Smooth muscle cell (in vitro differentiated cells): ENCODE data around the gene SLC36A3. TPM values are rescaled to one million over a fixed set of nuclear protein-coding genes. Genes with fewer than 3 reads are reported as not detected.
A peak's percentile ranks its signal among the peaks of the same experiment; 100 is the strongest.

Experiments used
- DNase-seq: peaks from one replicate; lab custom pipeline; 2025; ENCODE audit not compliant: unreplicated experiment; lab: John Stamatoyannopoulos, UW
- H2AFZ ChIP-seq: fragments of 200-600 bp; sonication (generic); 2 replicates; pipeline ENCODE4 v1.6.0; 2016; ENCODE audit warnings: antibody characterized with exemption, low read depth, mild to moderate bottlenecking
- H3F3A ChIP-seq: fragments of 200-600 bp; sonication (generic); 2 replicates; pipeline ENCODE4 v1.6.0; 2017; ENCODE audit warnings: antibody characterized with exemption, low read depth
- H3K27ac ChIP-seq: fragments of 200-600 bp; sonication (generic); 2 replicates; pipeline ENCODE4 v1.5.1; 2016; ENCODE audit warnings: low read depth, mild to moderate bottlenecking
- H3K27me3 ChIP-seq: fragments of 200-600 bp; sonication (generic); 2 replicates; pipeline ENCODE4 v1.6.1; 2016; ENCODE audit warnings: low read depth, mild to moderate bottlenecking
- H3K36me3 ChIP-seq: fragments of 200-600 bp; sonication (generic); 2 replicates; pipeline ENCODE4 v1.5.1; 2016; ENCODE audit warnings: low read depth
- H3K4me1 ChIP-seq: fragments of 200-600 bp; sonication (generic); 2 replicates; pipeline ENCODE4 v1.5.1; 2016; ENCODE audit warnings: low read depth
- H3K4me2 ChIP-seq: fragments of 200-600 bp; sonication (generic); 2 replicates; pipeline ENCODE4 v1.6.0; 2016; ENCODE audit warnings: mild to moderate bottlenecking
- H3K4me3 ChIP-seq: fragments of 200-600 bp; sonication (generic); 2 replicates; pipeline ENCODE4 v1.5.1; 2016; ENCODE audit warnings: mild to moderate bottlenecking
- H3K79me2 ChIP-seq: fragments of 200-600 bp; sonication (generic); 2 replicates; pipeline ENCODE4 v1.6.0; 2016; ENCODE audit warnings: low read depth, mild to moderate bottlenecking
- H3K9ac ChIP-seq: fragments of 200-600 bp; sonication (generic); 2 replicates; pipeline ENCODE4 v1.6.0; 2016; ENCODE audit warnings: low read depth
- H3K9me3 ChIP-seq: fragments of 200-600 bp; sonication (generic); replicated peaks from 2 replicates; pipeline ENCODE4 v1.5.1; 2016; ENCODE audit warnings: low read depth
- H4K20me1 ChIP-seq: fragments of 200-600 bp; sonication (generic); 2 replicates; pipeline ENCODE4 v1.6.0; 2016; ENCODE audit warnings: low read depth
- CTCF ChIP-seq: fragments of 200-600 bp; sonication (generic); IDR thresholded peaks from 2 replicates; pipeline ENCODE4 v1.5.1; 2017; ENCODE audit warnings: borderline replicate concordance, mild to moderate bottlenecking, antibody characterized with exemption; ENCODE audit not compliant: insufficient read depth, poor library complexity, severe bottlenecking
- WGBS: methylation state at CpG from one replicate; pipeline ENCODE4 v1.1.7; 2016; ENCODE audit warnings: low lambda C conversion rate; 5-methylcytosine and 5-hydroxymethylcytosine counted together
- polyA plus RNA-seq: library from polyadenylated mRNA; unstranded; fragments of >200 nt; fragmentation: Nextera tagmentation; extraction: Ambion mirVana; gene quantifications from 2 replicates; pipeline ENCODE4 v1.2.1, GENCODE V29; 2016
- total RNA-seq: library from RNA; depleted of rRNA; stranded (reverse); fragments of >200 nt; gene quantifications from 2 replicates; pipeline ENCODE4 v1.2.3, GENCODE V29; 2014

The SLC36A3 gene
- total and polyA plus RNA-seq, 2 experiments from 2014 or later = not detected

GRCh38 chr5:151234476-151235238 lies 68.9 kb downstream of the SLC36A3 start:
- no peaks in the 10 kb centered on the region for H3K27me3 ChIP-seq
- no peak overlapping the region for H3K4me3 ChIP-seq
- H3K36me3 ChIP-seq = no peaks in the 10 kb centered on the region
- H3K9me3 ChIP-seq = no peaks in the 10 kb centered on the region
- peak overlapping the region; percentile 16 for H3K4me2 ChIP-seq
- no peaks in the 10 kb centered on the region for H3K79me2 ChIP-seq
- H4K20me1 ChIP-seq = no peaks in the 10 kb centered on the region
- DNase-seq = no peak
- H2AFZ ChIP-seq = peak overlapping the region; percentile 32
- 53% methylated on average over 17 of the region's 17 CpGs for WGBS
- no peak overlapping the region for H3K27ac ChIP-seq
- no peak overlapping the region for H3K9ac ChIP-seq
- no peaks in the 10 kb centered on the region for H3F3A ChIP-seq
- TF ChIP-seq CTCF = no peak
- no peaks in the 10 kb centered on the region for H3K4me1 ChIP-seq

DNA sequence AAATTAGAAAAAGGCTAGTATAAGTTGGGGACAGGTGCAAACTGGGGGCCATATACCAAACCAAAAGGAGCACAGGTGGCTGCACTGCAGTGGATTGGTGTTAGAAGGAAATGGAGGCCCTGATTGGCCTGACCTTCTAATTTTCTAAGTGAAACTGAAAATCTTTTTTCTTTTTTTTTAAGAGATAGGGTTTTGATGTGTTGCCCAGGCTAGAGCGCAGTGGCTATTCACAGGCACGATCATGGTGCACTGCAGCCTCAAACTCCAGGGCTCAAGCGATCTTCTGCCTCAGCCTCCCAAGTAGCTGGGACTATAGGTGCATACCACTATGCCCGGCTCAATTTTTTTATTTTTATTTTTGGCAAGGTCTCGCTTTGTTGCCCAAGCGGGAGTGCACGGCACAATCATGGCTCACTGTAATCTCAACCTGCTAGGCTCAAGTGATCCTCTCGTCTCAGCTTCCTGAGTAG lies 69.9 kb downstream of the SLC36A3 start:
- Histone ChIP-seq H3K4me3 (no peak overlapping the region), H3K36me3 (no peaks in the 10 kb centered on the region), H4K20me1 (no peaks in the 10 kb centered on the region), H3F3A (no peaks in the 10 kb centered on the region), H3K79me2 (no peaks in the 10 kb centered on the region), H3K4me2 (no peak overlapping the region), H2AFZ (no peak overlapping the region), H3K27me3 (no peaks in the 10 kb centered on the region), H3K4me1 (no peaks in the 10 kb centered on the region), H3K27ac (no peak overlapping the region), H3K9me3 (no peaks in the 10 kb centered on the region), H3K9ac (no peak overlapping the region)
- DNase-seq = no peak
- WGBS = 96% methylated on average over 8 of the region's 8 CpGs
- TF ChIP-seq CTCF = no peak

DNA sequence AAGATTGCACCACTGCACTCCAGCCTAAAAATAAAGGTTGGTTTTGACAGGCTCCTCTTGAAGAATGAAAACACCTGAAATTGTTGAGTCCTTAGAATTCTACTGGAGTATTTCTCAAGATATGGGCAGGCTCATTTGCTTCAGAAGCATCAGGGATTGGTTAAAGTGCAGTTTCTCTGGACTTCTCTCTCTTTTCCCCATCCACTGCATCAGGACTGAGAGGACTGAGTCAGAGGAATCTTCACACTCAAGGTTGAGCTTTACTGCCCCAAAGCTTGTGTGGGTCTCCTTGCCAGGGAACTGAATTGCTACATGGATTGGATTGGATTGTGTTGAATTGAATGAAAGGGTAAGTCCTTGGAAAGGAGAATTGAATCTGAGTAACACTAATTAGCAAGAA lies 72.2 kb downstream of the SLC36A3 start:
- H3K4me3 ChIP-seq = no peak overlapping the region
- no peak for TF ChIP-seq CTCF

GRCh38 chr5:151230048-151230680 lies 73.4 kb downstream of the SLC36A3 start:
- no peak overlapping the region for H3K4me3 ChIP-seq
- 77% methylated on average over 6 of the region's 6 CpGs for WGBS
- H4K20me1 ChIP-seq = no peaks in the 10 kb centered on the region
- no peaks in the 10 kb centered on the region for H3K9me3 ChIP-seq
- TF ChIP-seq CTCF = no peak
- no peaks in the 10 kb centered on the region for H3K79me2 ChIP-seq
- no peak overlapping the region for H3K4me2 ChIP-seq
- H3K36me3 ChIP-seq = no peaks in the 10 kb centered on the region
- H3K27ac ChIP-seq = no peak overlapping the region
- no peak overlapping the region for H2AFZ ChIP-seq
- no peaks in the 10 kb centered on the region for H3F3A ChIP-seq
- H3K27me3 ChIP-seq = no peaks in the 10 kb centered on the region
- no peak overlapping the region for H3K9ac ChIP-seq
- H3K4me1 ChIP-seq = no peaks in the 10 kb centered on the region
- no peak for DNase-seq

More for the DNA sequence above, 72.2 kb downstream of the SLC36A3 start:
- no peak for DNase-seq
- Histone ChIP-seq H3K9ac (no peak overlapping the region), H3K27ac (no peak overlapping the region), H3K9me3 (no peaks in the 10 kb centered on the region), H3K79me2 (no peaks in the 10 kb centered on the region), H3K36me3 (no peaks in the 10 kb centered on the region), H3K4me1 (no peaks in the 10 kb centered on the region), H3K4me2 (no peak overlapping the region), H2AFZ (no peak overlapping the region), H3K27me3 (no peaks in the 10 kb centered on the region), H4K20me1 (no peaks in the 10 kb centered on the region), H3F3A (no peaks in the 10 kb centered on the region)
